Bone marrow (tissue), 2 donors: ENCODE measurements around the gene ADAM19.
"Not testable (repeated sequence)": the region's sequence is repeated elsewhere in the genome, so short reads cannot be mapped to it uniquely, and the experiment has no call there.

ENCODE experiments used
- DNase-seq, 2 donors: peaks; one replicate each; lab custom pipeline; 2025; lab: John Stamatoyannopoulos, UW

The ADAM19 gene

GRCh38 chr5:157463081-157463480 lies 112.5 kb downstream of the ADAM19 start:
- DNase-seq: no peak

- no peak for DNase-seq
Measured at GRCh38 chr5:157460921-157461792, 114.4 kb downstream of the ADAM19 start.

- DNase-seq: no peak
Measured at GRCh38 chr5:157459715-157460599, 115.6 kb downstream of the ADAM19 start, which contains the start of gene NIPAL4. Gene NIPAL4, plus strand, starts transcription at chr5:157460213. Its CDS starts 108 bp downstream, at chr5:157460321.

- no peak for DNase-seq
Measured at GRCh38 chr5:157458835-157459234, 116.7 kb downstream of the ADAM19 start.

GRCh38 chr5:157457391-157457790 lies 118.2 kb downstream of the ADAM19 start:
- no peak for DNase-seq

GRCh38 chr5:157456301-157456700 lies 119.3 kb downstream of the ADAM19 start:
- no peak for DNase-seq

GRCh38 chr5:157455057-157455456 lies 120.5 kb downstream of the ADAM19 start:
- no peak for DNase-seq

- DNase-seq: no peak
Measured at GRCh38 chr5:157454273-157454672, 121.3 kb downstream of the ADAM19 start.

GRCh38 chr5:157451806-157452205 lies 123.8 kb downstream of the ADAM19 start:
- no peak for DNase-seq

GRCh38 chr5:157450024-157450423 lies 125.6 kb downstream of the ADAM19 start:
- no peak for DNase-seq

GRCh38 chr5:157449011-157449723 lies 126.4 kb downstream of the ADAM19 start:
- DNase-seq: no peak

GRCh38 chr5:157447201-157447637 lies 128.4 kb downstream of the ADAM19 start:
- no peak for DNase-seq

- no peak for DNase-seq
Measured at GRCh38 chr5:157446412-157446935, 129.1 kb downstream of the ADAM19 start.

GRCh38 chr5:157445745-157446411 lies 129.7 kb downstream of the ADAM19 start:
- DNase-seq: no peak

- no peak for DNase-seq
Measured at GRCh38 chr5:157444224-157444623, 131.4 kb downstream of the ADAM19 start.

GRCh38 chr5:157443041-157443549 lies 132.5 kb downstream of the ADAM19 start:
- DNase-seq: no peak

- DNase-seq: no peak
Measured at GRCh38 chr5:157434096-157434495, 141.5 kb downstream of the ADAM19 start.

GRCh38 chr5:157431544-157432200 lies 143.9 kb downstream of the ADAM19 start:
- DNase-seq: peak in 1 of 2 donors; percentile 72

GRCh38 chr5:157429920-157430319 lies 145.7 kb downstream of the ADAM19 start:
- DNase-seq: not testable (repeated sequence)
